ENCODE data around the gene NGEF. TPM values are rescaled to one million over a fixed set of nuclear protein-coding genes. Genes with fewer than 3 reads are reported as not detected.
A peak's percentile ranks its signal among the peaks of the same experiment; 100 is the strongest.

The NGEF gene
- total and polyA plus RNA-seq, 9 of the 15 experiments (the other 6 are each of a cell fraction or from before 2014, with no cell fraction given) = 0.07 to 0.17 (median 0.09) TPM; not detected in 6

- 23% methylated on average over 8 of the region's 20 CpGs for WGBS (ENCODE audit: insufficient coverage, low coverage, missing lambda C conversion rate)
- TF ChIP-seq ZBTB2 (IDR thresholded peaks at IDR 0.05) (no peak), ZNF174 (CRISPR knock-in tag; IDR thresholded peaks at IDR 0.05) (no peak), LARP7 (IDR thresholded peaks at IDR 0.05) (no peak), ZNF354B (CRISPR knock-in tag; IDR thresholded peaks at IDR 0.05) (no peak), ATF1 (CRISPR knock-in tag; IDR thresholded peaks at IDR 0.05) (no peak), ATF1 (tag; IDR thresholded peaks at IDR 0.05) (peak; percentile 11; the same call in 1 of the 2 replicates)
- TF ChIP-seq, protein P1, sequence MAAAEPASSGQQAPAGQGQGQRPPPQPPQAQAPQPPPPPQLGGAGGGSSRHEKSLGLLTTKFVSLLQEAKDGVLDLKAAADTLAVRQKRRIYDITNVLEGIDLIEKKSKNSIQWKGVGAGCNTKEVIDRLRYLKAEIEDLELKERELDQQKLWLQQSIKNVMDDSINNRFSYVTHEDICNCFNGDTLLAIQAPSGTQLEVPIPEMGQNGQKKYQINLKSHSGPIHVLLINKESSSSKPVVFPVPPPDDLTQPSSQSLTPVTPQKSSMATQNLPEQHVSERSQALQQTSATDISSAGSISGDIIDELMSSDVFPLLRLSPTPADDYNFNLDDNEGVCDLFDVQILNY (CRISPR knock-in tag; IDR thresholded peaks at IDR 0.05) = no peak
- Histone ChIP-seq H2AFZ (ENCODE audit: low read depth, low read length) (no peak overlapping the region), H3K27me3 (ENCODE audit: control insufficient read depth in 2 of 2, insufficient read depth in 2 of 2, low read length in 2 of 2) (peaks cover 0 to 53% of the 10 kb centered on the region in 2 experiments; a peak in 3 of 5 replicates), H4K20me1 (replicated peaks; ENCODE audit: control insufficient read depth, insufficient read depth, low read length) (no peaks in the 10 kb centered on the region), H3K9me1 (ENCODE audit: control insufficient read depth, insufficient read depth, low read length) (no peaks in the 10 kb centered on the region), H3K4me1 (replicated peaks in 1 of 2; ENCODE audit: control insufficient read depth in 2 of 2, insufficient read depth in 2 of 2, low read length in 2 of 2) (peaks cover 5 to 11% of the 10 kb centered on the region in 2 experiments; a peak in 3 of 5 replicates), H3K9me3 (replicated peaks; ENCODE audit: control insufficient read depth, insufficient read depth, low read depth, low read length) (no peaks in the 10 kb centered on the region), H3K79me2 (ENCODE audit: control insufficient read depth, insufficient read depth, low read length) (no peaks in the 10 kb centered on the region), H3K27ac (ENCODE audit: extremely low read depth, low read depth, low read length) (no peak overlapping the region), H3K4me3 (no peak overlapping the region), H3K36me3 (ENCODE audit: control insufficient read depth, insufficient read depth, low read length) (no peaks in the 10 kb centered on the region), H3K9ac (ENCODE audit: insufficient read depth in 1 of 2, low read depth in 2 of 2, low read length in 2 of 2) (no peak overlapping the region), H3K4me2 (ENCODE audit: insufficient read depth, low read length) (no peak overlapping the region)
- ATAC-seq (no peak), FAIRE-seq (no peak), DNase-seq (ENCODE audit: extremely low read depth in 1 of 4, low spot score in 3 of 4) (no peak)
- no TSS peak for BruUV-seq (replicated peaks)
- in situ Hi-C loops (cut with MboI) = no loop called here
- intact Hi-C loops (cut with micrococcal nuclease) = no loop called here
- ChIA-PET CTCF (ENCODE audit: low intra/inter-chr PET ratio) (no interaction called here), POLR2A (interaction anchor here (0.5 kb wide), 1 partner anchor 160 kb away, joined by 4 read pairs; no protein-coding TSS in a partner anchor)
Observed at GRCh38 chr2:232892843-232893242, 120.2 kb downstream of the NGEF start.

Measured in K562 (cell line).